K562 (cell line): ENCODE results near the gene PBRM1. TPM values are rescaled to one million over a fixed set of nuclear protein-coding genes. Genes with fewer than 3 reads are reported as not detected.

Experiments used
- ARID1B ChIP-seq: fragments of 450-650 bp; IDR thresholded peaks from 2 replicates; pipeline ENCODE4 v1.6.1; 2016; ENCODE audit warnings: antibody characterized with exemption, mild to moderate bottlenecking, inconsistent platforms
- BCL6 ChIP-seq: fragments of 250-450 bp; sonication (Bioruptor Pico); IDR thresholded peaks from 2 replicates; pipeline ENCODE4 v1.4.0; 2020
- CBFA2T3 ChIP-seq: fragments of 450-650 bp; IDR thresholded peaks from 2 replicates; pipeline ENCODE4 v1.6.1; 2017
- CEBPB ChIP-seq: fragments of 450-650 bp; IDR thresholded peaks from 2 replicates; pipeline ENCODE4 v1.6.1; 2016; ENCODE audit warnings: missing genetic modification characterization, missing compliant biosample characterization
- CHAMP1 ChIP-seq: fragments of 450-650 bp; IDR thresholded peaks from 2 replicates; pipeline ENCODE4 v1.6.1; 2016; ENCODE audit warnings: mild to moderate bottlenecking
- CHD1 ChIP-seq: fragments of 200-600 bp; sonication (generic); IDR thresholded peaks from one replicate; pipeline ENCODE4 v1.6.1; 2012; ENCODE audit warnings: mild to moderate bottlenecking, moderate library complexity, low read length, inconsistent platforms
- ELF2 ChIP-seq: fragments of 250-450 bp; sonication (Bioruptor Pico); IDR thresholded peaks from 2 replicates; pipeline ENCODE4 v1.5.0; 2021; ENCODE audit warnings: mild to moderate bottlenecking
- FOS ChIP-seq: IDR thresholded peaks from 3 replicates; pipeline ENCODE4 v1.6.1; 2011; ENCODE audit not compliant: insufficient read length; ENCODE audit errors: extremely low read depth
- FOXA3 ChIP-seq, 2 experiments: fragments of 450-650 bp in 1 of 2; sonication (generic) in 1 of 2; formaldehyde crosslinking; IDR thresholded peaks in 1 of 2; conservative IDR thresholded peaks in 1 of 2; 2 replicates each; pipeline versions ENCODE4 v1.4.0 to v1.8.0; 2020 to 2022; ENCODE audit warnings: mild to moderate bottlenecking in 2 of 2, missing genetic modification reagents in 1 of 2
- HNRNPH1 ChIP-seq: fragments of 200-400 bp; formaldehyde crosslinking; optimal IDR thresholded peaks from 2 replicates; pipeline ENCODE3; 2017; ENCODE audit warnings: low read depth, mild to moderate bottlenecking, low read length, moderate library complexity
- MAX ChIP-seq: sonication (generic); formaldehyde crosslinking; IDR thresholded peaks from 2 replicates; pipeline ENCODE4 v1.9.0; 2022; ENCODE audit warnings: mild to moderate bottlenecking, missing genetic modification reagents
- MLLT1 ChIP-seq, 2 experiments: fragments of 450-650 bp; IDR thresholded peaks; 2 replicates each; pipeline ENCODE4 v1.6.1; 2016
- NELFE ChIP-seq: IDR thresholded peaks from 2 replicates; pipeline ENCODE4 v1.6.1; 2011; ENCODE audit warnings: mild to moderate bottlenecking; ENCODE audit not compliant: insufficient read depth, insufficient read length
- SLC30A9 ChIP-seq: fragments of 250-450 bp; sonication (Bioruptor Pico); IDR thresholded peaks from 2 replicates; pipeline ENCODE4 v1.8.0; 2022; ENCODE audit warnings: mild to moderate bottlenecking, moderate library complexity
- SNIP1 ChIP-seq: fragments of 450-650 bp; IDR thresholded peaks from 2 replicates; pipeline ENCODE4 v1.7.1; 2017; ENCODE audit warnings: low read depth, mild to moderate bottlenecking
- TBP ChIP-seq: optimal IDR thresholded peaks from 2 replicates; pipeline ENCODE3; 2011; ENCODE audit warnings: low read depth, low read length, improper control_type of control experiment
- YY1 ChIP-seq, 3 experiments: IDR thresholded peaks; 2 replicates each; pipeline ENCODE4 v1.6.1; 2011; ENCODE audit warnings: low read length in 2 of 3, mild to moderate bottlenecking in 2 of 3, moderate library complexity in 2 of 3, borderline replicate concordance in 1 of 3, control low read depth in 1 of 3, low read depth in 1 of 3; ENCODE audit not compliant: insufficient read depth in 3 of 3, insufficient replicate concordance in 2 of 3, control insufficient read depth in 1 of 3, insufficient read length in 1 of 3; ENCODE audit errors: extremely low read depth in 1 of 3
- ZBTB8A ChIP-seq: fragments of 450-650 bp; IDR thresholded peaks from 2 replicates; pipeline ENCODE4 v1.6.1; 2018; ENCODE audit warnings: mild to moderate bottlenecking, moderate library complexity; ENCODE audit not compliant: partially characterized antibody
- ZC3H11A ChIP-seq: IDR thresholded peaks from 2 replicates; pipeline ENCODE4 v1.6.1; 2012; ENCODE audit warnings: low read depth, low read length, improper control_type of control experiment
- ZC3H4 ChIP-seq: sonication (generic); formaldehyde crosslinking; IDR thresholded peaks from 2 replicates; pipeline ENCODE4 v1.9.0; 2021; ENCODE audit warnings: missing genetic modification reagents, borderline replicate concordance
- ZFPM2 ChIP-seq: fragments of 250-450 bp; sonication (Bioruptor Pico); IDR thresholded peaks from 2 replicates; pipeline ENCODE4 v1.5.1; 2022; ENCODE audit warnings: mild to moderate bottlenecking
- ZKSCAN1 ChIP-seq: fragments of 150-350 bp; IDR thresholded peaks from 2 replicates; pipeline ENCODE4 v1.6.1; 2016; ENCODE audit warnings: low read depth, low read length
- ZNF24 ChIP-seq: fragments of 450-650 bp; IDR thresholded peaks from 2 replicates; pipeline ENCODE4 v1.6.1; 2016
- ZNF586 ChIP-seq: fragments of 450-650 bp; formaldehyde crosslinking; conservative IDR thresholded peaks from 2 replicates; pipeline ENCODE4 v1.4.0; 2020; ENCODE audit warnings: mild to moderate bottlenecking, moderate library complexity
- ZNF79 ChIP-seq: fragments of 250-450 bp; sonication (Bioruptor Pico); IDR thresholded peaks from 2 replicates; pipeline ENCODE4 v1.4.0; 2020; ENCODE audit warnings: low read depth, mild to moderate bottlenecking, moderate library complexity
- polyA plus RNA-seq, 8 experiments: library from polyadenylated mRNA; depleted of rRNA in 4 of 8; stranded (reverse) in 5 of 8; unstranded in 3 of 8; fragments of >200 nt; fragmentation: Nextera tagmentation in 2 of 8; fragmentation: Illumina TruSeq in 1 of 8; extraction: Ambion mirVana in 2 of 8; extraction: Trizol in 1 of 8; gene quantifications; 2 replicates each; pipeline versions ENCODE4 v1.2.1 to v1.2.3, GENCODE V29; 2011 to 2014; ENCODE audit warnings: inconsistent platforms in 1 of 8, missing spikeins in 1 of 8
- total RNA-seq, 7 experiments: library from RNA; depleted of rRNA in 6 of 7; stranded (reverse); fragments of >200 nt in 6 of 7; fragmentation: Illumina TruSeq in 2 of 7; extraction: Trizol in 2 of 7; gene quantifications; 2 replicates each; pipeline versions ENCODE4 v1.2.1 to v1.2.3, GENCODE V29; 2011 to 2021; ENCODE audit warnings: low replicate concordance in 1 of 7

The PBRM1 gene
- total and polyA plus RNA-seq, 9 of the 15 experiments (the other 6 are each of a cell fraction or from before 2014, with no cell fraction given) = 3.9 to 31.8 (median 19.0) TPM

- TF ChIP-seq CHAMP1 (no peak), CEBPB (tag) (0 out of 2 replicates have a peak, but pooled peaks have one; percentile 34), FOXA3 (CRISPR knock-in tag; conservative IDR thresholded peaks at IDR 0.05 in 1 of 2, IDR thresholded peaks at IDR 0.05 in 1 of 2) (no peak), YY1 (IDR thresholded peaks at IDR 0.05; ENCODE audit: borderline replicate concordance in 1 of 3, control insufficient read depth in 1 of 3, extremely low read depth in 1 of 3, insufficient read depth in 3 of 3, insufficient read length in 1 of 3, insufficient replicate concordance in 2 of 3, low read depth in 1 of 3, low read length in 2 of 3) (peak in 1 of 3 experiments; percentile 21), CHD1 (no peak), ELF2 (CRISPR knock-in tag) (no peak), ZFPM2 (CRISPR knock-in tag) (no peak), HNRNPH1 (no peak), ARID1B (peak; percentile 63; the same call in 1 of the 2 replicates), BCL6 (CRISPR knock-in tag) (no peak), ZNF24 (no peak), ZBTB8A (no peak), MAX (CRISPR knock-in tag) (peak; percentile 37; the same call in 1 of the 2 replicates), SNIP1 (no peak), FOS (peak; percentile 14), NELFE (no peak), ZNF79 (no peak), TBP (no peak), SLC30A9 (CRISPR knock-in tag) (no peak), ZC3H11A (no peak), ZNF586 (CRISPR knock-in tag) (no peak), ZC3H4 (CRISPR knock-in tag) (no peak), CBFA2T3 (no peak), ZKSCAN1 (no peak), MLLT1 (IDR thresholded peaks at IDR 0.05) (peak in 1 of 2 experiments; percentile 90; a peak in 2 of 4 replicates)
These were observed 14.8 kb downstream of the PBRM1 start (continued) for GRCh38 chr3:52670621-52671521.
